Liver (tissue), 3 donors: ENCODE results near the gene TMEM9B.

ENCODE experiments used
- EGR1 ChIP-seq, 2 donors: IDR thresholded peaks; 2 replicates each; pipeline ENCODE4 v1.6.1; 2016 to 2018; ENCODE audit warnings: antibody characterized with exemption in 2 of 2, low read depth in 2 of 2
- GABPA ChIP-seq, 2 donors: IDR thresholded peaks in 1 of 2; conservative IDR thresholded peaks in 1 of 2; 2 replicates each; pipeline ENCODE4 v1.6.1; 2016; ENCODE audit warnings: antibody characterized with exemption in 2 of 2, mild to moderate bottlenecking in 1 of 2, moderate library complexity in 1 of 2
- JUND ChIP-seq, 2 donors: IDR thresholded peaks; 2 replicates each; pipeline ENCODE4 v1.6.1; 2016; ENCODE audit warnings: antibody characterized with exemption in 2 of 2
- RXRA ChIP-seq, 2 donors: IDR thresholded peaks; 2 replicates each; pipeline ENCODE4 v1.6.1; 2017 to 2018; ENCODE audit warnings: antibody characterized with exemption in 2 of 2, mild to moderate bottlenecking in 1 of 2
- TF ChIP-seq, protein P1 (sequence below): IDR thresholded peaks from 2 replicates; pipeline ENCODE4 v1.6.1; 2016; ENCODE audit warnings: antibody characterized with exemption
- TF ChIP-seq, protein P2 (sequence below): fragments of 150-350 bp; IDR thresholded peaks from 2 replicates; pipeline ENCODE4 v1.5.1; 2017; ENCODE audit warnings: improper control_type of control experiment, low read depth, low read length; ENCODE audit not compliant: missing input control
- TF ChIP-seq, protein P3 (sequence below): IDR thresholded peaks from 2 replicates; pipeline ENCODE4 v1.6.1; 2016; ENCODE audit warnings: antibody characterized with exemption, mild to moderate bottlenecking
- donor health status: healthy.
- donor health status: healthy.

DNA sequence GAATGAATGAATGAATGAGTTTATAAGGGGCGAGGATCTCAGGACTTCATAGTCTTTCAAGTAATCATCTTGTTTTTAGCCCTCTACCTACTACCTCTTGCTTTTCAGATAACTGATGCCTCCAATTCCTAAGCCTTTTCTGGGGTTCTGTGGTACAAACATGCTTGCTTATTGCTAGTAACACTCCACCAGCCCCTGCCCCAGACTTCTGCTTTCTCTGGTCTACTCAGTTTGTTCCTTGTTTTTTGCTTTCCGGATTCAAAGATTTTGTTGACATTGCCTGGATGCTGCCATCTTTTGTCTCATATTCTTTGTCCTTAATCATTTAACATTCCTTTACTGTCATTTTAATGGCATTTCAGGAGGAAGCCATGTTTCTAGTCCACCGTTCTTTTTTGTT, 8.9 kb upstream of the TMEM9B start:
- TF ChIP-seq, protein P1, sequence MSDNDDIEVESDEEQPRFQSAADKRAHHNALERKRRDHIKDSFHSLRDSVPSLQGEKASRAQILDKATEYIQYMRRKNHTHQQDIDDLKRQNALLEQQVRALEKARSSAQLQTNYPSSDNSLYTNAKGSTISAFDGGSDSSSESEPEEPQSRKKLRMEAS, result no peak
- TF ChIP-seq, protein P2, sequence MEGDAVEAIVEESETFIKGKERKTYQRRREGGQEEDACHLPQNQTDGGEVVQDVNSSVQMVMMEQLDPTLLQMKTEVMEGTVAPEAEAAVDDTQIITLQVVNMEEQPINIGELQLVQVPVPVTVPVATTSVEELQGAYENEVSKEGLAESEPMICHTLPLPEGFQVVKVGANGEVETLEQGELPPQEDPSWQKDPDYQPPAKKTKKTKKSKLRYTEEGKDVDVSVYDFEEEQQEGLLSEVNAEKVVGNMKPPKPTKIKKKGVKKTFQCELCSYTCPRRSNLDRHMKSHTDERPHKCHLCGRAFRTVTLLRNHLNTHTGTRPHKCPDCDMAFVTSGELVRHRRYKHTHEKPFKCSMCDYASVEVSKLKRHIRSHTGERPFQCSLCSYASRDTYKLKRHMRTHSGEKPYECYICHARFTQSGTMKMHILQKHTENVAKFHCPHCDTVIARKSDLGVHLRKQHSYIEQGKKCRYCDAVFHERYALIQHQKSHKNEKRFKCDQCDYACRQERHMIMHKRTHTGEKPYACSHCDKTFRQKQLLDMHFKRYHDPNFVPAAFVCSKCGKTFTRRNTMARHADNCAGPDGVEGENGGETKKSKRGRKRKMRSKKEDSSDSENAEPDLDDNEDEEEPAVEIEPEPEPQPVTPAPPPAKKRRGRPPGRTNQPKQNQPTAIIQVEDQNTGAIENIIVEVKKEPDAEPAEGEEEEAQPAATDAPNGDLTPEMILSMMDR, result no peak
- TF ChIP-seq EGR1 (IDR thresholded peaks at IDR 0.05; ENCODE audit: low read depth in 2 of 2) (no peak), GABPA (IDR thresholded peaks at IDR 0.05 in 1 of 2, conservative IDR thresholded peaks at IDR 0.05 in 1 of 2) (no peak), RXRA (IDR thresholded peaks at IDR 0.05) (no peak), JUND (IDR thresholded peaks at IDR 0.05) (no peak)
- TF ChIP-seq, protein P3, sequence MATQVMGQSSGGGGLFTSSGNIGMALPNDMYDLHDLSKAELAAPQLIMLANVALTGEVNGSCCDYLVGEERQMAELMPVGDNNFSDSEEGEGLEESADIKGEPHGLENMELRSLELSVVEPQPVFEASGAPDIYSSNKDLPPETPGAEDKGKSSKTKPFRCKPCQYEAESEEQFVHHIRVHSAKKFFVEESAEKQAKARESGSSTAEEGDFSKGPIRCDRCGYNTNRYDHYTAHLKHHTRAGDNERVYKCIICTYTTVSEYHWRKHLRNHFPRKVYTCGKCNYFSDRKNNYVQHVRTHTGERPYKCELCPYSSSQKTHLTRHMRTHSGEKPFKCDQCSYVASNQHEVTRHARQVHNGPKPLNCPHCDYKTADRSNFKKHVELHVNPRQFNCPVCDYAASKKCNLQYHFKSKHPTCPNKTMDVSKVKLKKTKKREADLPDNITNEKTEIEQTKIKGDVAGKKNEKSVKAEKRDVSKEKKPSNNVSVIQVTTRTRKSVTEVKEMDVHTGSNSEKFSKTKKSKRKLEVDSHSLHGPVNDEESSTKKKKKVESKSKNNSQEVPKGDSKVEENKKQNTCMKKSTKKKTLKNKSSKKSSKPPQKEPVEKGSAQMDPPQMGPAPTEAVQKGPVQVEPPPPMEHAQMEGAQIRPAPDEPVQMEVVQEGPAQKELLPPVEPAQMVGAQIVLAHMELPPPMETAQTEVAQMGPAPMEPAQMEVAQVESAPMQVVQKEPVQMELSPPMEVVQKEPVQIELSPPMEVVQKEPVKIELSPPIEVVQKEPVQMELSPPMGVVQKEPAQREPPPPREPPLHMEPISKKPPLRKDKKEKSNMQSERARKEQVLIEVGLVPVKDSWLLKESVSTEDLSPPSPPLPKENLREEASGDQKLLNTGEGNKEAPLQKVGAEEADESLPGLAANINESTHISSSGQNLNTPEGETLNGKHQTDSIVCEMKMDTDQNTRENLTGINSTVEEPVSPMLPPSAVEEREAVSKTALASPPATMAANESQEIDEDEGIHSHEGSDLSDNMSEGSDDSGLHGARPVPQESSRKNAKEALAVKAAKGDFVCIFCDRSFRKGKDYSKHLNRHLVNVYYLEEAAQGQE, result no peak
